Natural killer cell treated with Interleukin-12 subunit alpha and Interleukin-12 subunit beta and Interleukin-15 and Interleukin-18, amount 100 ng/mL, for 72 hours (primary cell): ENCODE measurements around the gene UNC13A. TPM values are rescaled to one million over a fixed set of nuclear protein-coding genes. Genes with fewer than 3 reads are reported as not detected.
"Not testable (repeated sequence)": the region's sequence is repeated elsewhere in the genome, so short reads cannot be mapped to it uniquely, and the experiment has no call there.

Experiments used
- ATAC-seq, 2 donors: fragments of 150-1000 bp; cut with Tn5 transposase in 1 of 2; sonication (Bioruptor Pico), chemical (Tn5 transposase) in 1 of 2; 2 replicates each; pipeline ENCODE4 v1.10.0; 2021
- DNase-seq: peaks from one replicate; pipeline ENCODE4 v3.0.0; 2022; ENCODE audit warnings: low spot score
- H3K27ac Mint-ChIP-seq, 2 donors: 1 replicate in 1 of 2; 2 replicates in 1 of 2; pipeline ENCODE4 v1.8.0; 2022; ENCODE audit warnings: mixed read lengths in 2 of 2, mild to moderate bottlenecking in 1 of 2, moderate library complexity in 1 of 2
- H3K27me3 Mint-ChIP-seq, 2 donors: 1 replicate in 1 of 2; 2 replicates in 1 of 2; pipeline ENCODE4 v1.8.0; 2022; ENCODE audit warnings: mixed read lengths in 2 of 2
- H3K36me3 Mint-ChIP-seq: one replicate; pipeline ENCODE4 v1.8.0; 2022; ENCODE audit warnings: mixed read lengths
- H3K4me1 Mint-ChIP-seq, 2 donors: 1 replicate in 1 of 2; 2 replicates in 1 of 2; pipeline ENCODE4 v1.8.0; 2022; ENCODE audit warnings: low read depth in 2 of 2, mixed read lengths in 2 of 2, mild to moderate bottlenecking in 1 of 2
- H3K4me3 Mint-ChIP-seq: one replicate; pipeline ENCODE4 v1.8.0; 2022; ENCODE audit warnings: mixed read lengths
- H3K9me3 Mint-ChIP-seq: 2 replicates; pipeline ENCODE4 v1.8.0; 2022; ENCODE audit warnings: mixed read lengths
- total RNA-seq, 2 donors: library from RNA; stranded (reverse); gene quantifications; one replicate each; pipeline ENCODE4 v1.2.3, GENCODE V29; 2022

The UNC13A gene
- total RNA-seq, 2 donors from 2014 or later, result not detected

GRCh38 chr19:17565611-17566010 lies 122.5 kb downstream of the UNC13A start:
- H3K27ac Mint-ChIP-seq, result no peak overlapping the region
- ATAC-seq (no peak), DNase-seq (no peak)
- no peaks in the 10 kb centered on the region for H3K9me3 Mint-ChIP-seq
- peaks cover 0 to 3% of the 10 kb centered on the region in 2 donors for H3K4me1 Mint-ChIP-seq
- H3K36me3 Mint-ChIP-seq, result peaks cover 4% of the 10 kb centered on the region
- no peak overlapping the region for H3K4me3 Mint-ChIP-seq
- H3K27me3 Mint-ChIP-seq, result no peaks in the 10 kb centered on the region

DNA sequence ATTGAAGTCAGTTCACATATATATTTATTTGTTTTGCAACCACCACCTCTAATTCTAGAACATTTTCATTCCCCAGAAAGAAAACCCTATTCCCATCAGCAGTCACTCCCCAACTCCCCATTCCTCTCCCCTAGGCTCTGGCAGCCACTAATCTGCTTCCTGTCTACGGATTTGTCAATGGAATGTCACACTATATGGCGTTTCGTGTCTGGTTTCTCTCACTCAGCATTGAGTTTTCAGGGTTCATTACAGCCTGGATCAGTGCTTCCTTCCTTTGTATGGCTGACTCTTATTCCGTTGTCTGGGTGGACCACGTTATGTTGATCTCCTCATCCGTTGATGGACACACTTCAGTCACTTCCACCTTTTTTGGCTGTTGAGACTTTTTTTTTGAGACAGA lies 123.4 kb downstream of the UNC13A start:
- peaks cover 0 to 9% of the 10 kb centered on the region in 2 donors for H3K4me1 Mint-ChIP-seq
- no peaks in the 10 kb centered on the region for H3K9me3 Mint-ChIP-seq
- no peak overlapping the region for H3K4me3 Mint-ChIP-seq
- no peak for ATAC-seq
- no peaks in the 10 kb centered on the region for H3K27me3 Mint-ChIP-seq
- no peak overlapping the region for H3K27ac Mint-ChIP-seq
- no peak for DNase-seq
- peaks cover 4% of the 10 kb centered on the region for H3K36me3 Mint-ChIP-seq

GRCh38 chr19:17562561-17562960 lies 125.6 kb downstream of the UNC13A start:
- no peak overlapping the region for H3K27ac Mint-ChIP-seq
- no peak for DNase-seq
- peaks cover 0 to 13% of the 10 kb centered on the region in 2 donors for H3K4me1 Mint-ChIP-seq
- peaks cover 4% of the 10 kb centered on the region for H3K36me3 Mint-ChIP-seq
- ATAC-seq, result no peak
- no peaks in the 10 kb centered on the region for H3K9me3 Mint-ChIP-seq
- H3K4me3 Mint-ChIP-seq, result no peak overlapping the region
- no peaks in the 10 kb centered on the region for H3K27me3 Mint-ChIP-seq

DNA sequence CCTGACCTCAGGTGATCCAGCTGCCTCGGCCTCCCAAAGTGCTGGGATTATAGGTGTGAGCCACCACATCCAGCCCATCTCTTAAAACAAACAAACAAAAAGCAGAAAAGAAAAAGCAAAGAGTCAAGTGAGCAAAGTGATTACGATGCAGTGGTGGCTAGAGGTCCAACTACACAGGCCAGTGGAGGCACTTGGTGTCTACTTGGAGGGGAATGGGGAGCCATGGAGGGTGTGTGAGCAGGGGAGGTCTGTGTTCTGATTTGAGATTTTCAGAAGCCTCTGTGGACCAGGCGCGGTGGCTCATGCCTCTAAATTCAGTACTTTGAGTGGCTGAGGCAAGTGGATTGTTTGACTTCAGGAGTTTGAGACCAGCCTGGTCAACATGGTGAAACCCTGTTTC lies 126.1 kb downstream of the UNC13A start:
- Mint-ChIP-seq H3K36me3 (peaks cover 4% of the 10 kb centered on the region), H3K4me3 (no peak overlapping the region), H3K27me3 (no peaks in the 10 kb centered on the region), H3K27ac (no peak overlapping the region), H3K4me1 (peaks cover under 1 to 13% of the 10 kb centered on the region in 2 donors), H3K9me3 (no peaks in the 10 kb centered on the region)
- ATAC-seq, result no peak
- no peak for DNase-seq

GRCh38 chr19:17560205-17560595 lies 128.0 kb downstream of the UNC13A start:
- Mint-ChIP-seq H3K9me3 (no peaks in the 10 kb centered on the region), H3K27ac (no peak overlapping the region), H3K27me3 (no peaks in the 10 kb centered on the region), H3K4me1 (peaks cover 8 to 19% of the 10 kb centered on the region in 2 donors), H3K4me3 (no peak overlapping the region), H3K36me3 (peaks cover 4% of the 10 kb centered on the region)
- DNase-seq, result no peak
- ATAC-seq, result no peak

GRCh38 chr19:17557466-17557865 lies 130.7 kb downstream of the UNC13A start:
- Mint-ChIP-seq H3K36me3 (no peaks in the 10 kb centered on the region), H3K27me3 (no peaks in the 10 kb centered on the region), H3K9me3 (no peaks in the 10 kb centered on the region), H3K4me3 (no peak overlapping the region), H3K4me1 (peaks cover 12 to 19% of the 10 kb centered on the region in 2 donors), H3K27ac (no peak overlapping the region)
- no peak for ATAC-seq
- DNase-seq, result no peak

DNA sequence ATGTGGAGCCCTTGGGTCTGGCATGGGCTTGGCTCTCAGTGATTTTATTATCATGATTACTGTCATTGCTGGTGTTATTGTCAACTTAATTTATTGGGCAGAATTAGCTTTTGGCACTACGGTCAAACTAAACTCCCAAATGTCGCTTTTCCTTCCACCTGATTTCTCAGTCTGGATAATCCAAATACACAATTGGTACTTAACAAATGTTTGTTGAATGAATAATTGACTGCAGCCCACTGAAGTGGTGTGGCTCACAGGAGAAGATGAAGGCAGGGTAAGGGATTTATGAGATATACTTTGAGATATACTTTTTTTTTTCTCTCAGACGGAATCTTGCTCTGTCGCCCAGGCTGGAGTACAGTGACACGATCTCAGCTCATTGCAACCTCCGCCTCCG lies 131.2 kb downstream of the UNC13A start:
- H3K4me3 Mint-ChIP-seq, result peak overlapping the region; percentile 82
- no peak for ATAC-seq

DNA sequence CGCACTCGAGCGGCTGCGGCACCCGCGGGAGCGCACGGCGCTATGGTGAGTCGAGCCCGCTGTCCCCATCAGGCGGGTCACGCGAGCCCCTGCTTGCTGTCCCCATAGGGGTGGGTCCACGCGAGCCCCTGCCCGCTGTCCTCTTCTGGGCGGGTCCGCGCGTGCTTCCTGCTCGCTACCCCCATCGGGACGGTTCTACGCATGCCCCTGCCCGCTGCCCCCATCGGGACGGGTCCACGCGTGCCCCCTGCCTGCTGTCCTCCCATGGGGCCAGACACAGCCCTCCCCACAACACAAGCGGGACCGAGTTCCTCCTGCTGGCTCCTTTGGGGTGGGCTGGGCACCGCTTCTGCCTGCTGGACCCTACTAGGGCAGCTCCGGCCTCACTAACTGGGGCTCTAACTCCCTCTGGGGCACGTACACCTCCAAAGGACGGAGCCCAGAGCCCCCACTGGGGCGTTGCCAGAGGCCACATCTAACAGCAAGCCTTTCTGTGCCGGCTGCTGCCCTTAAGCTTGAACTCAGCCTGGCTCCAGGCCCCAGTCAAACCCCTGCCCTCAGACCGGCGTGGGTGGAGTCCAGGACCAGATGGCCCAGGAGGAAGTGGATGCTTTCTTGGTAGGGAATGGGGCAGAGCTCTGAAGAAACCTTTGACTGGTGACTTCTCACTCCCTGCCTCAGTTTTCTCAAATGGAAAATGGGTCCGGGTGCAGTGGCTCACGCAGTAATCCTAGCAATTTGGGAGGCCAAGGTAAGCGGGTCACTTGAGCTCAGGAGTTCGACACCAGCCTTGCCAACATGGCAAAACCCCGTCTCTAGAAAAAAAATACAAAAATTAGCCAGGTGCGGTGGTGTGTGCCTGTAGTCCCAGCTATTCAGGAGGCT lies 132.0 kb downstream of the UNC13A start:
- H3K36me3 Mint-ChIP-seq, result no peaks in the 10 kb centered on the region
- H3K4me3 Mint-ChIP-seq, result peak overlapping the region; percentile 82
- peak overlapping the region; percentile 57 to 74 for H3K27ac Mint-ChIP-seq
- H3K9me3 Mint-ChIP-seq, result no peaks in the 10 kb centered on the region
- H3K27me3 Mint-ChIP-seq, result no peaks in the 10 kb centered on the region
- DNase-seq, result no peak
- peaks cover 12 to 19% of the 10 kb centered on the region in 2 donors for H3K4me1 Mint-ChIP-seq
- ATAC-seq, result peak; percentile 62 to 73

More for the DNA sequence above, 131.2 kb downstream of the UNC13A start:
- Mint-ChIP-seq H3K9me3 (no peaks in the 10 kb centered on the region), H3K4me1 (peaks cover 12 to 19% of the 10 kb centered on the region in 2 donors), H3K36me3 (no peaks in the 10 kb centered on the region), H3K27me3 (no peaks in the 10 kb centered on the region), H3K27ac (no peak overlapping the region)
- DNase-seq, result no peak

GRCh38 chr19:17555480-17555928 lies 132.7 kb downstream of the UNC13A start, which contains the start of gene COLGALT1:
TSS of gene COLGALT1 (plus strand) at chr19:17555649. CDS start at chr19:17555714, 65 bp downstream.
- Mint-ChIP-seq H3K36me3 (no peaks in the 10 kb centered on the region), H3K27me3 (no peaks in the 10 kb centered on the region), H3K9me3 (no peaks in the 10 kb centered on the region), H3K4me3 (peak within 1 kb of the TSS; percentile 82), H3K4me1 (peaks cover 12 to 19% of the 10 kb centered on the region in 2 donors), H3K27ac (peak within 1 kb of the TSS; percentile 57 to 74)
- ATAC-seq (peak; percentile 98 to 99), DNase-seq (peak; percentile 99)

- Mint-ChIP-seq H3K4me3 (peak overlapping the region; percentile 82), H3K4me1 (peaks cover 12 to 15% of the 10 kb centered on the region in 2 donors), H3K9me3 (no peaks in the 10 kb centered on the region), H3K27ac (peak overlapping the region in 1 of 2 donors; percentile 60), H3K36me3 (no peaks in the 10 kb centered on the region), H3K27me3 (no peaks in the 10 kb centered on the region)
- ATAC-seq (peak in 1 of 2 donors; percentile 4), DNase-seq (no peak)
Observed at GRCh38 chr19:17554968-17555479, 133.1 kb downstream of the UNC13A start.

DNA sequence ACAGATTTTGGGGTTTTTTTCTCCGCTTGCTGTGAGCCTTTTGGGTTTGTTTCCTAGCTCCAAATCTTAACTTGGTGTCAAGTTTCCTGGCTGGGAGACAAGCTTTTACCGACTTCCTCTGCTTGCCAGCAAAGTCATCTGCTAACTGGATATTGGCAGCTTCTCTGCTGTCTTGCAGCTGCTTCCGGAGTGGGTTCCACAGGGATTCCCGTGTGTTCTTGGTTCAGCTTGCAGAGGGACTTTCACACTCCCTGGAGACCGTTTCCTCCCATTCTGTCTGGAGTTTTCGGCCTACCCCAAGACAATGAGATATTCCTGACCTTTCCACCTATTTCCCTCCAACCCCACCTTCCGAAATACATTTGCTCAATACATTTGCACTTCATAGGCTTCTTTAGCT lies 134.9 kb downstream of the UNC13A start:
- no peak for ATAC-seq
- H3K4me3 Mint-ChIP-seq, result no peak overlapping the region
- DNase-seq, result no peak
- H3K36me3 Mint-ChIP-seq, result no peaks in the 10 kb centered on the region
- no peak overlapping the region for H3K27ac Mint-ChIP-seq
- peaks cover 9 to 12% of the 10 kb centered on the region in 2 donors for H3K4me1 Mint-ChIP-seq
- H3K27me3 Mint-ChIP-seq, result no peaks in the 10 kb centered on the region
- H3K9me3 Mint-ChIP-seq, result no peaks in the 10 kb centered on the region

DNA sequence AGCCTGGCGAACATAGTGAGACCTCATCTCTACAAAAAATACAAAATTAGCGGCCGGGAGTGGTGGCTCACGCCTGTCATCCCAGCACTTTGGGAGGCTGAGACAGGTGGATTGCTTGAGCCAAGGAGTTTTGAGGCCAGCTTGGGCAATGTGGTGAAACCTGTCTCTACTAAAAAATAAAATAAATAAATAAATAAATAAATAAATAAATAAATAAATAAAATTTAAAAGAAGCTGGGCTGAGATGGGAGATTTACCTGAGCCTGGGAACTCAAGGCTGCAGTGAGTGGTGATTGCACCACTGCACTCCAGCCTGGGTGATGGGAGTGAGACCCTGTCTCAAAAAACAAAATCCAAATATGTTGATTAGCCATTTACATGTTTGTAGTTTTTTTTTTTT lies 135.4 kb downstream of the UNC13A start:
- H3K9me3 Mint-ChIP-seq, H3K27me3 Mint-ChIP-seq, H3K4me3 Mint-ChIP-seq, DNase-seq, H3K27ac Mint-ChIP-seq, ATAC-seq, H3K36me3 Mint-ChIP-seq: not testable (repeated sequence)
- H3K4me1 Mint-ChIP-seq, result peaks cover 9 to 12% of the 10 kb centered on the region in 2 donors
